Osteocyte (in vitro differentiated cells): ENCODE results near the gene DCDC2. TPM values are rescaled to one million over a fixed set of nuclear protein-coding genes. Genes with fewer than 3 reads are reported as not detected.

Source experiments
- DNase-seq: peaks from one replicate; pipeline ENCODE4 v3.0.0; 2021; ENCODE audit warnings: mixed read lengths; ENCODE audit not compliant: unreplicated experiment; ENCODE audit errors: extremely low spot score
- H3K27ac Mint-ChIP-seq: one replicate; pipeline ENCODE4 v1.8.0; 2021; ENCODE audit warnings: mild to moderate bottlenecking, mixed read lengths; ENCODE audit not compliant: unreplicated experiment
- H3K27me3 Mint-ChIP-seq: one replicate; pipeline ENCODE4 v1.8.0; 2021; ENCODE audit warnings: mixed read lengths; ENCODE audit not compliant: unreplicated experiment
- H3K36me3 Mint-ChIP-seq: one replicate; pipeline ENCODE4 v1.8.0; 2021; ENCODE audit warnings: mixed read lengths; ENCODE audit not compliant: unreplicated experiment
- H3K4me1 Mint-ChIP-seq: one replicate; pipeline ENCODE4 v1.8.0; 2021; ENCODE audit warnings: mixed read lengths; ENCODE audit not compliant: unreplicated experiment
- H3K4me3 Mint-ChIP-seq: one replicate; pipeline ENCODE4 v1.8.0; 2021; ENCODE audit warnings: mild to moderate bottlenecking, moderate library complexity, mixed read lengths; ENCODE audit not compliant: unreplicated experiment
- H3K9me3 Mint-ChIP-seq: one replicate; pipeline ENCODE4 v1.8.0; 2021; ENCODE audit warnings: mixed read lengths; ENCODE audit not compliant: unreplicated experiment
- CTCF ChIP-seq: fragments of 200-600 bp; sonication (generic); IDR thresholded peaks from 2 replicates; pipeline ENCODE4 v1.5.0; 2021; ENCODE audit warnings: antibody characterized with exemption, mild to moderate bottlenecking, moderate library complexity
- total RNA-seq: library from RNA; stranded (reverse); gene quantifications from 2 replicates; pipeline ENCODE4 v1.2.1, GENCODE V29; 2021

DCDC2 gene
- total RNA-seq, 1 donor from 2014 or later: 1.0 TPM

- Mint-ChIP-seq H3K36me3 (no peaks in the 10 kb centered on the region), H3K27me3 (peaks cover 8% of the 10 kb centered on the region), H3K27ac (no peak overlapping the region), H3K4me1 (no peaks in the 10 kb centered on the region), H3K9me3 (peaks cover 13% of the 10 kb centered on the region), H3K4me3 (no peak overlapping the region)
- no peak for TF ChIP-seq CTCF
- DNase-seq: no peak
Observed at GRCh38 chr6:24253360-24253759, 104.5 kb downstream of the DCDC2 start.

GRCh38 chr6:24252280-24252679 lies 105.6 kb downstream of the DCDC2 start:
- Mint-ChIP-seq H3K27me3 (peaks cover 6% of the 10 kb centered on the region), H3K9me3 (peaks cover 9% of the 10 kb centered on the region), H3K4me1 (no peaks in the 10 kb centered on the region), H3K36me3 (no peaks in the 10 kb centered on the region), H3K4me3 (no peak overlapping the region), H3K27ac (no peak overlapping the region)
- no peak for TF ChIP-seq CTCF
- DNase-seq: no peak

GRCh38 chr6:24251339-24251738 lies 106.5 kb downstream of the DCDC2 start:
- DNase-seq: no peak
- Mint-ChIP-seq H3K27ac (no peak overlapping the region), H3K9me3 (peaks cover 9% of the 10 kb centered on the region), H3K27me3 (peaks cover 6% of the 10 kb centered on the region), H3K36me3 (no peaks in the 10 kb centered on the region), H3K4me3 (no peak overlapping the region), H3K4me1 (no peaks in the 10 kb centered on the region)
- no peak for TF ChIP-seq CTCF

GRCh38 chr6:24249926-24250325 lies 107.9 kb downstream of the DCDC2 start:
- no peak for TF ChIP-seq CTCF
- H3K4me1 Mint-ChIP-seq: no peaks in the 10 kb centered on the region
- H3K4me3 Mint-ChIP-seq: no peak overlapping the region
- DNase-seq: no peak
- peaks cover 6% of the 10 kb centered on the region for H3K27me3 Mint-ChIP-seq
- no peaks in the 10 kb centered on the region for H3K36me3 Mint-ChIP-seq
- H3K27ac Mint-ChIP-seq: no peak overlapping the region
- H3K9me3 Mint-ChIP-seq: peaks cover 6% of the 10 kb centered on the region

GRCh38 chr6:24245275-24245674 lies 112.6 kb downstream of the DCDC2 start:
- Mint-ChIP-seq H3K4me1 (no peaks in the 10 kb centered on the region), H3K27me3 (peaks cover 6% of the 10 kb centered on the region), H3K27ac (no peak overlapping the region), H3K36me3 (no peaks in the 10 kb centered on the region), H3K9me3 (no peaks in the 10 kb centered on the region), H3K4me3 (no peak overlapping the region)
- no peak for DNase-seq
- TF ChIP-seq CTCF: no peak
